Endothelial cell of umbilical vein (primary cell): ENCODE measurements around the gene SIRT4. TPM values are rescaled to one million over a fixed set of nuclear protein-coding genes. Genes with fewer than 3 reads are reported as not detected.

Experiments used
- BruUV-seq: library from RNA; stranded (reverse); fragments of 400-500 nt; replicated peaks from 2 replicates; lab custom pipeline; 2021; lab: Mats Ljungman, UMichigan
- CTCF ChIA-PET: fragments of 300-600, 350-600 bp; sonication (Branson Sonifier 250); formaldehyde crosslinking; loops from one replicate; lab custom pipeline; 2021; ENCODE audit warnings: antibody characterized with exemption, inconsistent platforms; lab: Charles Lee
- POLR2A ChIA-PET: fragments of 300-600, 350-600 bp; sonication (Branson Sonifier 250); formaldehyde crosslinking; loops from one replicate; lab custom pipeline; 2021; ENCODE audit warnings: antibody characterized with exemption, inconsistent platforms; lab: Charles Lee
- DNase-seq: peaks from one replicate; pipeline ENCODE4 v3.0.0-alpha.2; 2011; ENCODE audit warnings: low read depth, low spot score
- FAIRE-seq: peaks from 2 replicates; lab custom pipeline; 2011; peaks lifted over from hg19 to GRCh38; lab: Jason Lieb, UNC
- H2AFZ ChIP-seq: 2 replicates; pipeline ENCODE4 v1.6.0; 2012; ENCODE audit warnings: low read depth, low read length, control low read depth, inconsistent platforms
- H3K27ac ChIP-seq: 2 replicates; pipeline ENCODE4 v1.5.1; 2011; ENCODE audit warnings: low read depth, mild to moderate bottlenecking, control low read depth, low read length, moderate library complexity; ENCODE audit not compliant: insufficient read depth
- H3K27me3 ChIP-seq, 2 experiments: 2 replicates each; pipeline versions ENCODE4 v1.6.0 to v1.6.1; 2011; ENCODE audit warnings: low read length in 2 of 2, mixed read lengths in 1 of 2; ENCODE audit not compliant: control insufficient read depth in 2 of 2, insufficient read depth in 2 of 2
- H3K36me3 ChIP-seq, 2 experiments: 2 replicates in 1 of 2; 3 replicates in 1 of 2; pipeline ENCODE4 v1.5.1; 2011; ENCODE audit warnings: low read length in 2 of 2, mild to moderate bottlenecking in 1 of 2, moderate library complexity in 1 of 2; ENCODE audit not compliant: control insufficient read depth in 2 of 2, insufficient read depth in 2 of 2; ENCODE audit errors: extremely low read depth in 1 of 2
- H3K4me1 ChIP-seq: 3 replicates; pipeline ENCODE4 v1.5.1; 2011; ENCODE audit warnings: mild to moderate bottlenecking, low read length; ENCODE audit not compliant: control insufficient read depth, insufficient read depth; ENCODE audit errors: extremely low read depth
- H3K4me2 ChIP-seq: 2 replicates; pipeline ENCODE4 v1.6.1; 2011; ENCODE audit warnings: low read length, control low read depth, mixed read lengths; ENCODE audit not compliant: insufficient read depth
- H3K4me3 ChIP-seq, 3 experiments: fragments of 200-600 bp in 1 of 3; sonication (generic), shearing (Covaris generic) in 1 of 3; replicated peaks in 1 of 3; 2 replicates each; pipeline ENCODE4 v1.5.1; 2011 to 2016; ENCODE audit warnings: control low read depth in 3 of 3, low read length in 3 of 3, mild to moderate bottlenecking in 2 of 3, inconsistent platforms in 1 of 3, low read depth in 1 of 3, moderate library complexity in 1 of 3; ENCODE audit not compliant: insufficient read depth in 1 of 3
- H3K79me2 ChIP-seq: 2 replicates; pipeline ENCODE4 v1.6.0; 2012; ENCODE audit warnings: low read length, inconsistent platforms; ENCODE audit not compliant: control insufficient read depth, insufficient read depth
- H3K9ac ChIP-seq: replicated peaks from 2 replicates; pipeline ENCODE3; 2011; ENCODE audit warnings: low read length, control low read depth; ENCODE audit not compliant: insufficient read depth; ENCODE audit errors: extremely low read depth
- H3K9me1 ChIP-seq: replicated peaks from 3 replicates; pipeline ENCODE4 v1.6.0; 2011; ENCODE audit warnings: mild to moderate bottlenecking, low read length; ENCODE audit not compliant: control insufficient read depth, insufficient read depth; ENCODE audit errors: extremely low read depth
- H3K9me3 ChIP-seq: replicated peaks from 2 replicates; pipeline ENCODE4 v1.5.1; 2012; ENCODE audit warnings: low read length, inconsistent platforms; ENCODE audit not compliant: control insufficient read depth, insufficient read depth
- H4K20me1 ChIP-seq: replicated peaks from 2 replicates; pipeline ENCODE3; 2011; ENCODE audit warnings: mild to moderate bottlenecking, low read length; ENCODE audit not compliant: control insufficient read depth, insufficient read depth; ENCODE audit errors: extremely low read depth
- CTCF ChIP-seq, 2 donors: IDR thresholded peaks; 1 replicate in 1 of 2; 2 replicates in 1 of 2; pipeline ENCODE4 v1.5.1; 2011; ENCODE audit warnings: low read length in 2 of 2, mild to moderate bottlenecking in 2 of 2, moderate library complexity in 2 of 2, control low read depth in 1 of 2, inconsistent platforms in 1 of 2, low read depth in 1 of 2; ENCODE audit not compliant: insufficient read depth in 1 of 2; ENCODE audit errors: extremely low read depth in 1 of 2
- EZH2 ChIP-seq: IDR thresholded peaks from 2 replicates; pipeline ENCODE4 v1.6.1; 2012; ENCODE audit warnings: borderline replicate concordance, low read depth, mild to moderate bottlenecking, moderate library complexity, low read length, inconsistent platforms; ENCODE audit not compliant: severe bottlenecking
- FOS ChIP-seq: IDR thresholded peaks from 2 replicates; pipeline ENCODE4 v1.6.1; 2011; ENCODE audit warnings: mild to moderate bottlenecking, low read length, moderate library complexity, borderline replicate concordance; ENCODE audit not compliant: insufficient read depth
- GATA2 ChIP-seq: IDR thresholded peaks from 2 replicates; pipeline ENCODE4 v1.7.0; 2011; ENCODE audit warnings: low read depth, mild to moderate bottlenecking, moderate library complexity, mixed read lengths, low read length; ENCODE audit not compliant: insufficient read length, insufficient read depth
- JUN ChIP-seq: IDR thresholded peaks from 2 replicates; pipeline ENCODE4 v1.6.1; 2011; ENCODE audit warnings: borderline replicate concordance, low read depth; ENCODE audit not compliant: insufficient read length, insufficient read depth
- MAX ChIP-seq: IDR thresholded peaks from 2 replicates; pipeline ENCODE4 v1.6.1; 2011; ENCODE audit not compliant: insufficient read depth, insufficient read length
- MYC ChIP-seq: IDR thresholded peaks from one replicate; pipeline ENCODE4 v1.6.1; 2011; ENCODE audit warnings: mild to moderate bottlenecking, low read depth, low read length
- POLR2A ChIP-seq: IDR thresholded peaks from 2 replicates; pipeline ENCODE4 v1.6.1; 2012; ENCODE audit warnings: low read depth, mild to moderate bottlenecking, control low read depth, low read length
- POLR2AphosphoS5 ChIP-seq: IDR thresholded peaks from 2 replicates; pipeline ENCODE4 v1.6.1; 2012; ENCODE audit warnings: low read depth, mild to moderate bottlenecking, control low read depth, low read length, moderate library complexity; ENCODE audit not compliant: insufficient read depth
- dilution Hi-C: fragments of 300-500 bp; cut with MboI; formaldehyde crosslinking; loops from one replicate; pipeline ENCODE4 v1.15.0; 2019; ENCODE audit warnings: low sequenced_read_pairs; ENCODE audit not compliant: extremely low pct_ligation_motif_present
- intact Hi-C: fragments of 100-400 bp; cut with micrococcal nuclease; formaldehyde crosslinking; loops from one replicate; pipeline ENCODE4 v1.10.0; 2022
- polyA plus RNA-seq, 4 experiments: library from polyadenylated mRNA; depleted of rRNA in 3 of 4; stranded (reverse) in 3 of 4; unstranded in 1 of 4; fragments of >200 nt; gene quantifications; 2 replicates each; pipeline versions ENCODE4 v1.2.1 to v1.2.3, GENCODE V29; 2011 to 2012; ENCODE audit warnings: missing spikeins in 1 of 4
- total RNA-seq: library from RNA; stranded (reverse); gene quantifications from 2 replicates; pipeline ENCODE4 v1.2.3, GENCODE V29; 2021

The SIRT4 gene
- total and polyA plus RNA-seq, 2 donors (not counting 3 experiments of a cell fraction or from before 2014, with no cell fraction given), result 0.79 to 1.2 TPM

GRCh38 chr12:120263748-120264085, 38.4 kb upstream of the SIRT4 start:
- H3K27me3 ChIP-seq, result no peaks in the 10 kb centered on the region
- peak overlapping the region; percentile 60 to 91 (median 65) for H3K4me3 ChIP-seq
- H3K9ac ChIP-seq, result peak overlapping the region; percentile 94
- dilution Hi-C loops, result no loop called here
- POLR2A ChIA-PET, result interaction anchor here (1.0 to 8.9 kb wide), 5 partner anchors 22 to 63 kb away, joined by 4 to 88 read pairs (median 39); partner anchors contain the start of genes RNU4-1, RNU4-2 and RPLP0
- intact Hi-C loops, result loop anchor here (2.0 kb wide), 1 partner anchor 13 kb away; no protein-coding TSS in a partner anchor
- no peaks in the 10 kb centered on the region for H3K9me1 ChIP-seq
- H2AFZ ChIP-seq, result no peak overlapping the region
- H4K20me1 ChIP-seq, result no peaks in the 10 kb centered on the region
- no peak for TF ChIP-seq POLR2AphosphoS5
- TF ChIP-seq CTCF (IDR thresholded peaks at IDR 0.05; ENCODE audit: extremely low read depth in 1 of 2, insufficient read depth in 1 of 2, low read depth in 1 of 2, low read length in 2 of 2), result no peak
- no peak for TF ChIP-seq EZH2
- no peak for TF ChIP-seq POLR2A
- no peak for TF ChIP-seq MAX
- TF ChIP-seq FOS, result no peak
- no peak for TF ChIP-seq MYC
- TF ChIP-seq JUN, result no peak
- TF ChIP-seq GATA2, result no peak
- no peaks in the 10 kb centered on the region for H3K9me3 ChIP-seq
- CTCF ChIA-PET, result interaction anchor here (1.1 to 33.5 kb wide), 6 partner anchors 11 to 63 kb away, joined by 3 to 1402 read pairs (median 13); partner anchors contain the start of genes RNU4-2 and RPLP0
- no TSS peak for BruUV-seq
- peaks cover 0 to 4% of the 10 kb centered on the region in 2 experiments for H3K36me3 ChIP-seq
- H3K79me2 ChIP-seq, result peaks cover 68% of the 10 kb centered on the region
- DNase-seq (no peak), FAIRE-seq (no peak)
- H3K4me2 ChIP-seq, result peak overlapping the region; percentile 91
- H3K27ac ChIP-seq, result peak overlapping the region; percentile 58
- H3K4me1 ChIP-seq, result peaks cover 58% of the 10 kb centered on the region
